GM20000 (cell line): Measurements from ENCODE around the gene PGM2.

Source experiments
- DNase-seq: peaks from one replicate; pipeline ENCODE4 v3.0.0; 2012; ENCODE audit warnings: low spot score
- TF ChIP-seq, protein P1 (sequence below): IDR thresholded peaks from 2 replicates; pipeline ENCODE4 v1.5.1; 2012; ENCODE audit warnings: mild to moderate bottlenecking, control low read depth; ENCODE audit errors: extremely low read depth, missing control alignments

Gene PGM2

DNA sequence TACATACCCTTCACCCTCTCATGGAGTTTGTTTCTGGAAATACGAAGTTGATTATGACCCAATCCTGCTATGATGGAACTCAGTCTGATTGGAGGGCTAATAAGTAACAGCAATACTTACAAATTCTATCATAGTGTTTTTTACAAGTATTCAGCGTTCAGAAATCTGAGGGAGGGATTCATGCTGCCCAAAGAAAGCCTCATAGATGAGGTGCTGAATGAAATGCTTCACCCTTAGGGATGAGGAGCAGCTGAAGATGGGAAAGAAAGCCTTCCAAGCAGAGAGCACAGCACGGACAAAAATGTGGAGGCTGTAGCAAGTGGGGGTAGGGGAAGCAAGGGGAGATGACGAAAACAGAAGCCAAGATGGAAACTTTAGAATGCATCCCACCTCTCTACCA lies 36.5 kb downstream of the PGM2 start:
- no peak for DNase-seq
- TF ChIP-seq, protein P1, sequence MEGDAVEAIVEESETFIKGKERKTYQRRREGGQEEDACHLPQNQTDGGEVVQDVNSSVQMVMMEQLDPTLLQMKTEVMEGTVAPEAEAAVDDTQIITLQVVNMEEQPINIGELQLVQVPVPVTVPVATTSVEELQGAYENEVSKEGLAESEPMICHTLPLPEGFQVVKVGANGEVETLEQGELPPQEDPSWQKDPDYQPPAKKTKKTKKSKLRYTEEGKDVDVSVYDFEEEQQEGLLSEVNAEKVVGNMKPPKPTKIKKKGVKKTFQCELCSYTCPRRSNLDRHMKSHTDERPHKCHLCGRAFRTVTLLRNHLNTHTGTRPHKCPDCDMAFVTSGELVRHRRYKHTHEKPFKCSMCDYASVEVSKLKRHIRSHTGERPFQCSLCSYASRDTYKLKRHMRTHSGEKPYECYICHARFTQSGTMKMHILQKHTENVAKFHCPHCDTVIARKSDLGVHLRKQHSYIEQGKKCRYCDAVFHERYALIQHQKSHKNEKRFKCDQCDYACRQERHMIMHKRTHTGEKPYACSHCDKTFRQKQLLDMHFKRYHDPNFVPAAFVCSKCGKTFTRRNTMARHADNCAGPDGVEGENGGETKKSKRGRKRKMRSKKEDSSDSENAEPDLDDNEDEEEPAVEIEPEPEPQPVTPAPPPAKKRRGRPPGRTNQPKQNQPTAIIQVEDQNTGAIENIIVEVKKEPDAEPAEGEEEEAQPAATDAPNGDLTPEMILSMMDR, result no peak

DNA sequence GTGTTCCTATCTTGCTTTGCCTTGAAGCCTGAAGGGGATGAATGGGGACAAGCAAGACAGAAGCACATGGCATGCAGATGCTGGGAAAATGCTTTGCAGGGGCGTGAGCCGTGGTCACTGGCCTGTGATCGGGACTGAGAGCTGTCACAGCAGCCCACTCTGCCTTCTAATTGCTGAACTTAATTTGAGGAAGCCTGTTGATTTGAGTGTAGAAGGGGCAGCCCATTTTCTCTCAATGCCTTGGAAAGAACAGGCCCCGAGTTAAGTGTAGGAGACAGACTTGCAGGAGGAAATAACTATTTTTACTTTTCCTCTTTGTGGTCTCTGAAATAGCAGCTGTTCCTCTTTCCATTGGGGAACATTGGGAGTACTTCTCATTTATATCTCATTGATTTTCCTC lies 38.3 kb downstream of the PGM2 start:
- DNase-seq, result no peak
- TF ChIP-seq, protein P1, result no peak

- DNase-seq, result no peak
- TF ChIP-seq, protein P1, result no peak
Observed at GRCh38 chr4:37865450-37865849, 39.0 kb downstream of the PGM2 start.

DNA sequence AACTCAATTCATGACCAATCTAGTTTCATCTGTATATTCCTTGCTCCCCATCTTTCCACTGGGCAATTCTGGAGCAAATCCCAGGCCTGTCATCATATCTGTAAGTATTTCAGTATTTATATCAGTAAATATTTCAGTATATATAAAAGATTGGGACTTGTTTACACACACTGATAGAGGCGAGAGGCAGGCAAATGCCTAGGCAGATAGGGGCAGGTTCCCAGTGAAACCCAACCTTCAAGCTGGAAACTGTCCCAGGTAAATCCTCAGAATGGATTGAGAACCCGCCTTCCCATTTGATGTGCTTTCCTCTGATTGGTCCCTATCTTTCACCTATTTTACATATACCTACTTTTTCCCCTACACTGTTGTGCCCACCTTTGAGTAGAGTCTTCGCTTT lies 40.6 kb downstream of the PGM2 start:
- no peak for DNase-seq
- TF ChIP-seq, protein P1, result no peak

DNA sequence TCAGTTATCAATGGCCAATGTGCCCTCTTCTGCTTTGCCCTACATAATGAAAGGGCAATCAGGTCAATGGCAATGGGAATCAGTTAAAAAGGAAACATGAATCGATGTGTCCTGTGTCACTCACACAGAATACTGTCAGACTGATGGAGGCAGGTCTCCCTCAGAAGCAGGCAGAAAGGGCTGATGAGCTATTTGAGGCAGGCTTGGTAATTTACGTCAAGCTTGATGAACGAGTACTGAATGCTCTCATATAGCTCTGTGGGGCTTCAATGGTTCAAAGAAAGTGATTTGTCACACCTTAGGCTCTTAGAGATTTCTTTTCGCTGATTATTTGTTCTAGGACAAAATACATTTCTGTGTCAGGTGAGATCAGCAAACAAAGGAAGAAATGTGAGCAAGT lies 41.8 kb downstream of the PGM2 start:
- TF ChIP-seq, protein P1, result no peak
- no peak for DNase-seq

DNA sequence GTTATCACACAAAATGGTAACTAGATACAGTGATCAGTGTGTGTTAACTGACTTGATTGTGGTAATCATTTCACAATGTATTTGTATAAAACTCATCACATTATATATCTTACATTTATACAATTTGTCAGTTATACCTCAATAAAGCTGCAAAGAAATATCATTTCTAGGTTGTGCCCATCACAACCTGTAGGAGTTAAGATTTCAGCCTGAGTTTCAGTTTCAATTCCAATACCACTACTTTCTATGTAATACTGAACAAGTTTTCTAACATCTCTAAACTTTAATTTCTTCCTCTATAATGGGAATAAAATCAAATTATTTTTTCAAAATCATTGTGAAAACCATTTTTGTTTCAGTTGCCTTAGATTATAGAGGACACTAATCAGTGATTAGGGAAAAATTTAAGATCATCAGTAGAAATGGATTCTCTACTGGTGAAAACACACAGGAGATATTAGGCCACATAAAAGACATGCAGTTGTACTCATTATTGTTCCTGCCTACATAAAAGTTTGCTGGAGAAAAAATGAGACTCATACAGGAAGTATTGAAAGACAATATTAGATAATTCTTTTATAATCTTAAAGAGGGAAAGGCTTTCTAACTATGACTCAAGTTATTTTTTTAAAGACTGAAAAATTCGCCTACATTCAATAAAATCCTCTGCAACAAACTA lies 46.0 kb downstream of the PGM2 start:
- DNase-seq, result no peak
- TF ChIP-seq, protein P1, result no peak

GRCh38 chr4:37873386-37873785 lies 46.9 kb downstream of the PGM2 start:
- no peak for DNase-seq
- TF ChIP-seq, protein P1, result no peak
